OCI-LY3 (cell line): Measurements from ENCODE around the gene XRCC6.
"Not testable (repeated sequence)": the region's sequence is repeated elsewhere in the genome, so short reads cannot be mapped to it uniquely, and the experiment has no call there.

Experiments used
- H2AFZ ChIP-seq: fragments of 200-600, 300-600 bp; shearing (Covaris generic); 2 replicates; pipeline ENCODE4 v1.6.0; 2014; ENCODE audit warnings: antibody characterized with exemption, low read depth, low read length
- H3K27ac ChIP-seq: fragments of 200-600, 300-600 bp; sonication (generic); 2 replicates; pipeline ENCODE4 v1.5.1; 2014; ENCODE audit warnings: mild to moderate bottlenecking, low read length, moderate library complexity, mixed read lengths
- H3K27me3 ChIP-seq: fragments of 200-600, 300-600 bp; sonication (generic); 2 replicates; pipeline ENCODE4 v1.6.1; 2014; ENCODE audit warnings: low read depth, low read length, mixed read lengths
- H3K36me3 ChIP-seq: fragments of 200-600, 300-600 bp; sonication (generic); replicated peaks from 2 replicates; pipeline ENCODE3; 2014; ENCODE audit warnings: low read depth, low read length, mixed read lengths
- H3K4me1 ChIP-seq: fragments of 300-600, 200-600 bp; sonication (generic); 2 replicates; pipeline ENCODE4 v1.6.1; 2014; ENCODE audit warnings: low read length, mixed read lengths
- H3K4me2 ChIP-seq: fragments of 200-600, 300-600 bp; sonication (generic); 2 replicates; pipeline ENCODE4 v1.6.1; 2014; ENCODE audit warnings: low read length, mixed read lengths
- H3K4me3 ChIP-seq: fragments of 300-600, 200-600 bp; sonication (generic); 2 replicates; pipeline ENCODE4 v1.5.1; 2014; ENCODE audit warnings: antibody characterized with exemption, mild to moderate bottlenecking, low read length, moderate library complexity
- H3K79me2 ChIP-seq: fragments of 300-600, 200-600 bp; shearing (Covaris generic); 2 replicates; pipeline ENCODE4 v1.6.1; 2014; ENCODE audit warnings: mild to moderate bottlenecking, low read length, mixed read lengths
- H3K9ac ChIP-seq: fragments of 300-600, 200-600 bp; shearing (Covaris generic); 2 replicates; pipeline ENCODE4 v1.6.0; 2014; ENCODE audit warnings: mild to moderate bottlenecking, low read length, moderate library complexity
- H3K9me3 ChIP-seq: fragments of 200-600, 300-600 bp; shearing (Covaris generic); 2 replicates; pipeline ENCODE4 v1.6.1; 2014; ENCODE audit warnings: low read length, mixed read lengths; ENCODE audit not compliant: insufficient read depth
- H4K20me1 ChIP-seq: fragments of 200-600, 300-600 bp; sonication (generic); 2 replicates; pipeline ENCODE4 v1.6.1; 2016; ENCODE audit warnings: low read length, mixed read lengths; ENCODE audit not compliant: insufficient read depth
- CTCF ChIP-seq: fragments of 200-600, 300-600 bp; sonication (generic); IDR thresholded peaks from 2 replicates; pipeline ENCODE4 v1.5.1; 2014; ENCODE audit warnings: antibody characterized with exemption, low read length, low read depth
- EZH2phosphoT487 ChIP-seq: fragments of 200-600 bp; shearing (Covaris generic); IDR thresholded peaks from 2 replicates; pipeline ENCODE4 v1.6.1; 2018; ENCODE audit warnings: antibody characterized with exemption, mixed run types, low read depth

XRCC6 gene

GRCh38 chr22:41621911-41622179 is 750 bp downstream of the XRCC6 start:
- peak overlapping the region; percentile 68 for H3K27ac ChIP-seq
- no peak for TF ChIP-seq CTCF
- TF ChIP-seq EZH2phosphoT487 = no peak
- peak overlapping the region; percentile 94 for H3K4me2 ChIP-seq
- no peak overlapping the region for H2AFZ ChIP-seq
- H3K4me3 ChIP-seq = peak overlapping the region; percentile 80
- H3K79me2 ChIP-seq = peaks cover 88% of the 10 kb centered on the region
- H4K20me1 ChIP-seq = peaks cover 16% of the 10 kb centered on the region
- peaks cover 20% of the 10 kb centered on the region for H3K36me3 ChIP-seq
- H3K9ac ChIP-seq = peak overlapping the region; percentile 79
- no peaks in the 10 kb centered on the region for H3K9me3 ChIP-seq
- no peaks in the 10 kb centered on the region for H3K27me3 ChIP-seq
- peaks cover 19% of the 10 kb centered on the region for H3K4me1 ChIP-seq

GRCh38 chr22:41625577-41625976 is 4.5 kb downstream of the XRCC6 start:
- H2AFZ ChIP-seq = no peak overlapping the region
- no peaks in the 10 kb centered on the region for H3K9me3 ChIP-seq
- peaks cover 5% of the 10 kb centered on the region for H3K4me1 ChIP-seq
- H3K36me3 ChIP-seq = peaks cover 42% of the 10 kb centered on the region
- H3K79me2 ChIP-seq = peaks cover 71% of the 10 kb centered on the region
- H3K4me3 ChIP-seq = no peak overlapping the region
- no peak overlapping the region for H3K27ac ChIP-seq
- H3K4me2 ChIP-seq = no peak overlapping the region
- no peaks in the 10 kb centered on the region for H3K27me3 ChIP-seq
- H3K9ac ChIP-seq = no peak overlapping the region
- TF ChIP-seq EZH2phosphoT487 = no peak
- no peak for TF ChIP-seq CTCF
- H4K20me1 ChIP-seq = peaks cover 7% of the 10 kb centered on the region

GRCh38 chr22:41631115-41631514 is 10.0 kb downstream of the XRCC6 start:
- H3K27me3 ChIP-seq, H3K4me2 ChIP-seq, H2AFZ ChIP-seq, H3K9me3 ChIP-seq, H3K27ac ChIP-seq, H3K4me3 ChIP-seq, H3K4me1 ChIP-seq, H4K20me1 ChIP-seq, H3K9ac ChIP-seq: not testable (repeated sequence)
- Histone ChIP-seq H3K36me3 (peaks cover 54% of the 10 kb centered on the region), H3K79me2 (peaks cover 57% of the 10 kb centered on the region)

- H3K9me3 ChIP-seq, H4K20me1 ChIP-seq, H2AFZ ChIP-seq, H3K4me3 ChIP-seq, H3K4me2 ChIP-seq, H3K9ac ChIP-seq, H3K27me3 ChIP-seq, H3K27ac ChIP-seq, H3K4me1 ChIP-seq: not testable (repeated sequence)
- Histone ChIP-seq H3K79me2 (peaks cover 58% of the 10 kb centered on the region), H3K36me3 (peaks cover 57% of the 10 kb centered on the region)
These were observed 10.5 kb downstream of the XRCC6 start for GRCh38 chr22:41631615-41632014.

GRCh38 chr22:41634610-41635009 is 13.5 kb downstream of the XRCC6 start:
- not testable (repeated sequence) for H3K27me3 ChIP-seq, H3K9ac ChIP-seq, H2AFZ ChIP-seq, H3K4me1 ChIP-seq, H4K20me1 ChIP-seq, H3K27ac ChIP-seq, H3K9me3 ChIP-seq, H3K4me2 ChIP-seq, H3K4me3 ChIP-seq
- H3K79me2 ChIP-seq = peaks cover 43% of the 10 kb centered on the region
- H3K36me3 ChIP-seq = peaks cover 54% of the 10 kb centered on the region

GRCh38 chr22:41636467-41636866 is 15.4 kb downstream of the XRCC6 start:
- Histone ChIP-seq H3K9me3 (no peaks in the 10 kb centered on the region), H3K36me3 (peaks cover 68% of the 10 kb centered on the region), H3K27me3 (no peaks in the 10 kb centered on the region), H3K4me1 (no peaks in the 10 kb centered on the region), H3K4me3 (no peak overlapping the region), H3K27ac (no peak overlapping the region), H3K4me2 (no peak overlapping the region), H3K9ac (no peak overlapping the region), H3K79me2 (peaks cover 53% of the 10 kb centered on the region), H2AFZ (no peak overlapping the region), H4K20me1 (peaks cover 8% of the 10 kb centered on the region; the same call in 1 of the 2 replicates)
- no peak for TF ChIP-seq EZH2phosphoT487

- H3K9ac ChIP-seq, H3K9me3 ChIP-seq, H3K4me3 ChIP-seq, H3K27me3 ChIP-seq, H3K27ac ChIP-seq, H2AFZ ChIP-seq, H3K4me2 ChIP-seq, H3K4me1 ChIP-seq: not testable (repeated sequence)
- peaks cover 57% of the 10 kb centered on the region for H3K79me2 ChIP-seq
- H3K36me3 ChIP-seq = peaks cover 74% of the 10 kb centered on the region
- H4K20me1 ChIP-seq = peaks cover 11% of the 10 kb centered on the region; the same call in 1 of the 2 replicates
These were observed 16.5 kb downstream of the XRCC6 start for GRCh38 chr22:41637623-41638022.
